Measurements from ENCODE around the gene C12orf57.

C12orf57 gene

DNA sequence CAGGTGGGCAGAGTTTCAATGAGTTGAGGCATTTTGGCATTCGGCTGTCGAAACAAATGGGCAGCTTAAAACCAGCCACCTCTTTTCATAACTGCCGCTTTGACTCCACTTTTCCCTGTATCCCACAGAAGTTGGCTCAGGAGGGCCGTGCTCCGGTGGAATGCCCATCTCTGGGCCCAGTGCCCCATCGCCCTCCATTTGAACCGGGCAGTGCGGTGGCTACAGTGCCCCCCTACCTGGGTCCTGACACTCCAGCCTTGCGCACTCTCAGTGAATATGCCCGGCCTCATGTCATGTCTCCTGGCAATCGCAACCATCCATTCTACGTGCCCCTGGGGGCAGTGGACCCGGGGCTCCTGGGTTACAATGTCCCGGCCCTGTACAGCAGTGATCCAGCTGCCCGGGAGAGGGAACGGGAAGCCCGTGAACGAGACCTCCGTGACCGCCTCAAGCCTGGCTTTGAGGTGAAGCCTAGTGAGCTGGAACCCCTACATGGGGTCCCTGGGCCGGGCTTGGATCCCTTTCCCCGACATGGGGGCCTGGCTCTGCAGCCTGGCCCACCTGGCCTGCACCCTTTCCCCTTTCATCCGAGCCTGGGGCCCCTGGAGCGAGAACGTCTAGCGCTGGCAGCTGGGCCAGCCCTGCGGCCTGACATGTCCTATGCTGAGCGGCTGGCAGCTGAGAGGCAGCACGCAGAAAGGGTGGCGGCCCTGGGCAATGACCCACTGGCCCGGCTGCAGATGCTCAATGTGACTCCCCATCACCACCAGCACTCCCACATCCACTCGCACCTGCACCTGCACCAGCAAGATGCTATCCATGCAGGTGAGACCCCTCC lies 5.2 kb upstream of the C12orf57 start:
- no peak for DNase-seq

DNA sequence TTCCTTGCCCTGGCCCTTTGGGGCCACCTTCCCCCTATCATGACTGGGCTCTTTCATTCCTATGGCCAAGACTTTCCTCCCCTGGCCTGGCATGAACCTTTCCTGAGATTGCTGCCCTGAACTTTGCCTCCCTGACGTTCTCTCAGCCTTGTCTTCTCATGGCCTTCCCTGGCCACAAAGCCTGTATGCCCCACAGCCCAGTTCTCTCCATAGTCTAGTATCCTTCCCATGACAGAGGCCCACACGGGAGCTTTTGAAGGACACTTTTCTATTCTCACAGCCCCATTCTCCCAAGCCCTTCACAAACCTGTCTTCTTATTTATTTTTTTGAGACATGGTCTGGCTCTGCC lies 4.7 kb upstream of the C12orf57 start:
- no peak for DNase-seq

DNA sequence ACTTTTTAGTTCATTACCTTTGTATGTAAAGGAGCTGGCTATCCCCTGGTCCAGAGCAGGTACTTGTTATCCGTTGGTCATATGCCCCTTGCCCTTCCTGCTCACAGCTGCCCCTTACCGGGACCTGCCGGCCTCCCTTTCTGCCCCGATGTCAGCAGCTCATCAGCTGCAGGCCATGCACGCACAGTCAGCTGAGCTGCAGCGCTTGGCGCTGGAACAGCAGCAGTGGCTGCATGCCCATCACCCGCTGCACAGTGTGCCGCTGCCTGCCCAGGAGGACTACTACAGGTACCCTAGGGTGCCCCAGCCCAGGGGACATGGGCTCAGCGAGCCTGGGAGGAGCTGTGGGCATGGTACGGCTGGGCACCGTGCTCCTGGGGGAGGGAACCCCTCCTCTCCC lies 2.6 kb upstream of the C12orf57 start:
- DNase-seq: no peak

DNA sequence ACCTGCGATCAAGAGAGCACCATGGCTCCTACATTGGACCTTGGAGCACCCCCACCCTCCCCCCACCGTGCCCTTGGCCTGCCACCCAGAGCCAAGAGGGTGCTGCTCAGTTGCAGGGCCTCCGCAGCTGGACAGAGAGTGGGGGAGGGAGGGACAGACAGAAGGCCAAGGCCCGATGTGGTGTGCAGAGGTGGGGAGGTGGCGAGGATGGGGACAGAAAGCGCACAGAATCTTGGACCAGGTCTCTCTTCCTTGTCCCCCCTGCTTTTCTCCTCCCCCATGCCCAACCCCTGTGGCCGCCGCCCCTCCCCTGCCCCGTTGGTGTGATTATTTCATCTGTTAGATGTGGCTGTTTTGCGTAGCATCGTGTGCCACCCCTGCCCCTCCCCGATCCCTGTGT lies 2.0 kb upstream of the C12orf57 start:
- DNase-seq: no peak

DNA sequence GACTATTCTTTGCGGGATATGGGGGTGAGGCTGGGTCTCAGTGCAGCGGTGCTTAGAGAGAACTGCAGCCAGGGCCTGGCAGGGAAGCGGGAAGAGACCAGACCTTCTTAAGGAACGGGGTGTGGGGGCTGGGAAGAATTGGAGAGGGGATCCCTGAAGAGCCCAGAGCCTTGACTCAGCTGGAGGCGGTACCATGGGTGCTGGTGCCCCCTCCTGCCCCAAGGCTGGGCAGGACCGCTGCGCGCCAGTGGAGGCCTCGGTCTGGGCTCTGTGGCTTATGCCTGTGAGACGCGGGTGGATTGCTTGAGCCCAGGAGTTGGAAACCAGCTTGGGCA lies 1.5 kb upstream of the C12orf57 start:
- DNase-seq: no peak

DNA sequence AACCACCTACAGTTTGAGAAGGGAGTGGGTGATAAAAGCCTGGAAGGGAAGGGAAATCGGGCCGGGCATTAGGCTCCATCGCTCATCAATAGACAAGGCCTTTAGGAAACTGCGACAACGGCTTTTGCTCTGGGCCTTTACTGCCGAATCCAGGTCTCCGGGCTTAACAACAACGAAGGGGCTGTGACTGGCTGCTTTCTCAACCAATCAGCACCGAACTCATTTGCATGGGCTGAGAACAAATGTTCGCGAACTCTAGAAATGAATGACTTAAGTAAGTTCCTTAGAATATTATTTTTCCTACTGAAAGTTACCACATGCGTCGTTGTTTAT lies 467 bp upstream of the C12orf57 start:
- DNase-seq: peak; percentile 99

DNA sequence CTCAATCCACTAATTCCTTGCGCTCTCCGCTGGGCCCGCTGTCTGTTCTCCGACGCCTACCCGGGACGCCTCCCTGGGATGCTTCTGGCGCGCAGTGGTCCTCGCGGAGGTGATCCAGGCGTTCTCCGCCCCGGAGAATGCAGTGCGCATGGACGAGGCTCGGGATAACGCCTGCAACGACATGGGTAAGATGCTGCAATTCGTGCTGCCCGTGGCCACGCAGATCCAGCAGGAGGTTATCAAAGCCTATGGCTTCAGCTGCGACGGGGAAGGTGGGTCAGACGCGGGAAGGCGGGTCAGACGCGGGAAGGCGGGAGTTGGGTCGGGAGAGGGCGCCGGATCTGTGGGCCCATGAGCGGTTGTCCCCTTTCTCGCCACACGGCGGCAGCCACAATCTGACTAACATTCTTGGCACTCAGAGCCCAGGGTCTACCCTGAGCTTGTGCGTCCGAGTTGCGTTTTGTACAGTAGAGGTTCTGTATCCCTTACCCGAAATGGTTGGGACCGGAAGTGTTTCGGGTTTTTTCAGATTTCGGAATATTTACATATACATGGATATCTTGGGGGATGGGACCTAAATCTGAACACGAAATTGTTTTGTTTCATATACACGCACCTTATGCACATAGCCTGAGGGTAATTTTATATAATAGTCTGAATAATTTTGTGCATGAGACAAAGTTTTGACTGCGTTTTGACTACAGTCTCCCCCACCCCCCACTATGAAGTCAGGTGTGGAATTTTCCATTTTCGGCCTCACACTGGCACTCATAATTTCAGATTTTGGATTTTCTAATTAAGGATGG lies 762 bp downstream of the C12orf57 start:
- peak; percentile 97 for DNase-seq

DNA sequence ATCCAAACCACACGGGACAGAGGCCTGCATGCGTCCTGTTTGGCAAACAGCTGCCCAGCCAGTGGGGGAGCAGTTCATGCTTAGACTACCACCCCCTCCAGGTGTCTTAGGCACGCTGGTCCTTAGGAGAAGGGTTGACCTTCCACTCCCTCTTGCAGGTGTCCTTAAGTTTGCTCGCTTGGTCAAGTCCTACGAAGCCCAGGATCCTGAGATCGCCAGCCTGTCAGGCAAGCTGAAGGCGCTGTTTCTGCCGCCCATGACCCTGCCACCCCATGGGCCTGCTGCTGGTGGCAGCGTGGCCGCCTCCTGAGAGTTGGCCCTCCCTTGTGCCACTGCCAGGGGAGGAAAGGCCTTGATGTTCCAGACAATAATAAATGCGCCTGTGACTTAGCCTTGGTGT lies 1.8 kb downstream of the C12orf57 start:
- no peak for DNase-seq

DNA sequence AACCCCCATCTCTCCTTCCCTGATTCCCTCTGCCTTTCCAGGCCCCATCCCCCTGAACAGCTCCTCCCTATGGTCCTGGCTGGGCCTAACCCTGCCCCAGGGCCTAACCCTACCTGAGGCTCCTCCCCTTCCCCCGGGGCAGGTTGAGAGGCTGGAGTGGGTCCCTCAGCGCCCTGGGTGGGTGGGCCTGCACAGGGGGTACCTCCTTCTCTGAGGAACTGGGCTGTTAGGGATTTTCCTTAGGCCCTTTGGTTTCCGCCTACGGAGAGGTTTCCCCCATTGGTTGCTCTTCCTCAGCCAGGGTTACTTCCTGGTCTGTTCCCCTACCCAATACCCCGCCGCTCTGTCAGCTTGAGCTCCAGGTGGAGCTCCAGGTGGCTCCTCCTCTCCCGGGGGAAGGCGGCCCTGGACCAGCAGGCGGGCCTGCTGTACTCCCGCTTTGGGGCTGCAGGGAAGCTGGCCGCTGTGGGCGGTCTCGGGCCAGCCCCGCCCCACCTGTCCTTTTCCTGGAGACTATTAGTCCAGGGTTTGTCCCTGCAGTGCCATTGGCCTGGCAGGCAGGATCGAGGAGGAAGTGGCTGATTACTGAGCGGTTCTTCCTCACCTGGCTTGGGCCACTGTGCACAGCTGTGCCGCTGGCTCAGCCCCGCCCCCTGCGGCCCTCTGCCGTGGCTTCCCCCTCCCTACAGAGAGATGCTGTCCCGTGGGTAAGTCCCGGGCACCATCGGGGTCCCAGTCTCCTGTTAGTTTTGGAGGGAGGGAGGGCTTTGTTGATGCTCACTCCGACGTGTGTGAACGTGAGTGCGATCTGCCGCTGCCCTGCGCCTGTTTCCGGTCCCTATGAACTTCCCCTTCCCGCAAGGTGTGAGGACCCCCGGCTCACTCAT lies 2.5 kb downstream of the C12orf57 start:
- no peak for DNase-seq

DNA sequence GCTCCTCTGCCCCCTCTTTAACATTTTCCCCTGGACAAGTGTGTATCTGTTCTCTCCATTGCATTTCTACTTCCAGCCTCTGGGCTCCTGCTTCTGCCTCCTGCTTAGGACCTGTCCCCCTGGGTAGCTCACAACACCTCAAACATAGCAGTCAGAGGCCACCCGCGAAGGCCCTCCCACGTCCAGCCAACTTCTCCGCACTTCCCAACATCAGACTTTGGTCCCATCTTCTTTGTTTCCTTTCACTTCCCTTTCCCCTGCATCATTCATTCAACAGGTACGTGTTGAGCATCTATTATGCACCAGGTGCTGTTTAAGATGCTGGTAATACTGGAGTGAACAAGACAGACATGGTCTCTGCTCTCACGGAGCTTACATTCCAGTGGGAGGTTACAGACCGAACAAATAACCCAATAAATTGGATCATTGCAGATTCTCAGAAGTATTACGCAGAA lies 3.1 kb downstream of the C12orf57 start:
- DNase-seq: no peak

DNA sequence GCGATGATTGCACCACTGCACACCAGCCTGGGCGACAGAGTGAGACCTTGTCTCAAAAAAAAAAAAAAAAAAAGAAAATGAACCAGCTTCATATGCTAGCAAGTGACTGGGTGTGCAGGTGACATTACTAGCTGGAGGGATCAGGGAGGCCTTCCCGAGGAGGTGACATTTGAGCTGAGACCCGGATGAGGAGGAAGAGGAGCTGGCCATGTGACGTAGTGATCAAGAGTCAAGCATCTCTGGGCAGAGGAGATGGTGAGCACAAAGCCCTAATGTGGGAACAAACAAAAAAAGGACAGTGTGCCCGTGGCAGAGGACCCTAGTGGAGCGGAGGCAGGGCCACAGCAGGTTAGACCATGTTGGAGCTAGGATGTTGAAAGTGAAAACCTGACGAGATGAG lies 3.8 kb downstream of the C12orf57 start:
- DNase-seq: no peak

DNA sequence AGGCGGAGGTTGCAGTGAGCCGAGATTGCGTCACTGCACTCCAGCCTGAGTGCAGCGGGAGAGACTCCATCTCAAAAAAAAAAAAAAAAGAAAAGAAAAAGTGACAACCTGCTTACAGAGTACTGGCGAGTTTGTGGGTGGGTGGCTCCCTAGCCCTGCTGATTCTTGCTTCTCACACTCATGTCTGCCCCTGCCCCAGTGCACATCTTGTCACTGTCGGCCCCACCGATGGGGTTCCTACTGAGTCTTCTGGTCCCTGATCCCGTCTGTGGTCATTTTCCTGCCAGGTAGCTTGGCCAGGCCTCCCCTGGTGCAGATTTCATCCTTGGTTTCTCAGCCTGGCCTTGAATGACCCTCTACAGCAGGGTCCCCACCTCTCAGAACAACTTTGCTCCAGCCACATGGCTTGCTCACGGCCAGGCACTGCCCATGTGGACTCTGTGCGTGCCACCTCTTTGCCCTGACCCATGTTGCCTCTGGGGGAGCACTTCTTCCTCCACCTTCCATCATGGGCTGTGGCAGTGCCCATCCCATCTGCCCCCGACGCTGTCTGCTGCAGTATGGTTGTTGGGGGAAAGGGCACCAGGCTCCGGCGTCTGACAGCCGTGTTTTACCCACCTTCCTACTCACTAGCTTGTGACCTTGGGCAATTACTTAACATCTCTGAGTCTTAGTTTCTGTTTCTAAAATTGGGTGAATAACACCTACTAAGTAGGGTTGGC lies 5.2 kb downstream of the C12orf57 start:
- no peak for DNase-seq

DNA sequence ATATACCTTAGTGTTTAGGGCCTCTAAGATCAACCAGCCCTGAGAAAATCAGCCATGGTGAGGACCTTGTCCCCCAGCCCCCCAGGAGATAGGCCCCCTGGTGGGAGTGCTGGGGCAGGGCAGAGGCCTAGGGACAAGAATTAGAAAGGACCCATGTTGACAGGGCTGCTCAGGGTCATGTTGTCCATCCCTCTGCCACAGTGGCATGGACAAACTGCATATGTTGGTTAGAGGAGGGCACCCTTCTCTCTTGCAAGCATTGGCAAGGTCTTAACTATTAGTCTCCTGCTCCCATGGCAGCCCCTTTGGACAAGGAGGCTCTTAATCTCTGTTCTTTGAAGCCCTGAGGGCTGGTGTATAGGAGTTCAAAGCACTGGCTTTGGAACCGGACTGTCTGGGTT lies 6.6 kb downstream of the C12orf57 start:
- DNase-seq: no peak

DNA sequence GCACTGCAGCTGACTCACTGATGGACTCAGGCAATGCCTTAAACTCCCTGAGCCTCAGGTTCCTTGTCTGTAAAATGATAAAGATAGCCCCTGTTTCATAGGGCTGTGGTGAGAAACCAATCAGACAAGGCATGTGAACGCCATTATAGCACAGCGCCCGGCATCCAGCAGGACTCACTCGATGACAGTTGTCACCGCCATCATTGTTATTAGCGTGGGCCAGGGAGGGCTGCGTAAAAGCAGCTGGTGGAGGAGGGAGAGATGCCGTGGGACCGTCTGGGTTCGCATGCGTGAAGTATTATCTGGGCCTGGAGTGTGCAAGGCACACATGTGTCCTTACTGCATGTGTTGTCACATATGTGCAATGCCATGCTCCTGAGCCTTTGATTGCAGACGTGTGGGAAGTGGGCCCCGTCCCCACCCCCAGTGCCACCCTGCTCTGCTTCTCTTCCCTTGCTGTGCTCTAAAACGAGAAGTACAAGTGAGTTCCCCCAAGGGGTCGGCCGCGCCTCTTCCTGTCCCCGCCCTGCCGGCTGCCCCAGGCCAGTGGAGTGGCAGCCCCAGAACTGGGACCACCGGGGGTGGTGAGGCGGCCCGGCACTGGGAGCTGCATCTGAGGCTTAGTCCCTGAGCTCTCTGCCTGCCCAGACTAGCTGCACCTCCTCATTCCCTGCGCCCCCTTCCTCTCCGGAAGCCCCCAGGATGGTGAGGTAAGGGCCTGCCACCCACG lies 7.2 kb downstream of the C12orf57 start, which contains the start of gene PTPN6:
Gene PTPN6, plus strand, starts transcription at position 546 of the 730 bp plus-strand sequence. Its CDS starts 157 bp downstream, at position 703.
- DNase-seq: no peak

DNA sequence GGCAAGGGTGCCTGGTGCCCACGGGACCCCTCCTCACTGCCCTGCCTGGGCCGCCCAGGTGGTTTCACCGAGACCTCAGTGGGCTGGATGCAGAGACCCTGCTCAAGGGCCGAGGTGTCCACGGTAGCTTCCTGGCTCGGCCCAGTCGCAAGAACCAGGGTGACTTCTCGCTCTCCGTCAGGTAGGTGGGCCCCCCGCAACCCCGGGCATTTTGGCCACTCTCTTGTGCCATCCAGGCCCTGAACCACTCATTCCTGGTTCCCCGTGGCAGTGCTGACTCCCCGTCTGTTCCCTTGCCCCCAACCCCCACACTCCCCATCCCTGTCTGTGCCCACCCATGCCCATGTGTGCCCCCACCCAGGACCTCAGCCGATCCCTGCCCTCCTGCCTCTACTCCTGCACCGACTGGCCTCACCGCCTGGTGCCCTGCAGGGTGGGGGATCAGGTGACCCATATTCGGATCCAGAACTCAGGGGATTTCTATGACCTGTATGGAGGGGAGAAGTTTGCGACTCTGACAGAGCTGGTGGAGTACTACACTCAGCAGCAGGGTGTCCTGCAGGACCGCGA lies 7.8 kb downstream of the C12orf57 start:
- no peak for DNase-seq

DNA sequence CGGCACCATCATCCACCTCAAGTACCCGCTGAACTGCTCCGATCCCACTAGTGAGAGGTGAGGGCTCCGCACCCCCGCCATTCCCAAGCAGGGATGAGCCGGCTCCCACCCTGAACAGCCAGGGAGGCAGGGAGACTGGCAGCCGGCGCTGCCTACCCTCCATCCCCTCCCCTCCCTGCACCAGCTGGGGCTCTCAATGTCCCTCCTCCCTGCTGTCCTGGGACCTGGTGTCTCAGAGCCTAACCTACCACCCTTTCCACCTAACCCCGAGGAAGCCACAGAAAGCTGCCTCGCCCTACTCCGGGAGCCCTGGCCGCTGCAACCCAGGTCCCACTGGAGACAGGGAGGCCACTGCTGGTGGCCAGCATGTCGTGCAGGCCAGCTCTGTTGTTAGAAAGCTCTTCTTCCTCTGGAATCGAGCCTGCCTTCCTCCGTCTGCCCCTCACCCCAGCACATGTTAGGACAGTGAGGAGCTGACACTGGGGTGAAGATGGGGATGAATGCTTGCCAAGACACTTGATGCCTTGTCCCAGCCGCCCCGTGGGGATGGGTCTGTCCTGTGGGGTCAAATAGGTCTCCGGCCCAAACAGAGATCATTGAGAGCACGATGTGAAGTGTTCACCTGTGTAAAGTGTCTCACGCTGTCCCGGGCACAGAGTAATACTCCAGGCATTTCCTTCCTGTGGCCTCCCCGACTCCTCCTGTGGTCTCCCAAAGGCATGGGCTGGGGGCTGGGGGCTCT lies 8.5 kb downstream of the C12orf57 start:
- no peak for DNase-seq

DNA sequence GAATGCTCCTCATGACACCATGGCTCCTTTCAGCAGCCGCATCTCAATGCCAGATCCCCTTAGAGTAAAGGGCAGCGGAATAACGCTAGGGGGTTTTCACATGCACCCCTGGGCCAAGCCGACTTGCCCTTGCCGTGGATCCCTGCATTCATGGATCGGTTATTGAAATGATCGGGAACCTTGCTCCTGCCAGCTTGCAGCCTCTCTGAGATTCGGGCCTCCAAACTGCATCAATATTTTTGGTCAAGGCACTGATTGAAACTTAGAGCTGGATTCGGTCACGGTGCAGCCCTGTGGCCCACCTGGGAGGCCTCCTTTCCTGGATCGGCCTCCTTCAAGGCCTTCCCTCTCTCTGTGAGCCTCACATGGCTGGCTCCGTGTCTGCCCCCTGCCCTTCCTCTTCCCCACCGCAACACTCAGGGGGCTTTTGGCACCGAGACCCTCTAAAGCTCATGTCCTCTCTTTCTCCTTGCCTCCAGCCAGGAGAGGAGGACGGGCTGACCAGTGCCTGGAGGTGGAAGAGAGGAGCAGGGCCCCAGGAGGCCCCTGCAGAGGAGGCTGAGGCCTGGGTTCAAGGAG lies 9.1 kb downstream of the C12orf57 start:
- no peak for DNase-seq

DNA sequence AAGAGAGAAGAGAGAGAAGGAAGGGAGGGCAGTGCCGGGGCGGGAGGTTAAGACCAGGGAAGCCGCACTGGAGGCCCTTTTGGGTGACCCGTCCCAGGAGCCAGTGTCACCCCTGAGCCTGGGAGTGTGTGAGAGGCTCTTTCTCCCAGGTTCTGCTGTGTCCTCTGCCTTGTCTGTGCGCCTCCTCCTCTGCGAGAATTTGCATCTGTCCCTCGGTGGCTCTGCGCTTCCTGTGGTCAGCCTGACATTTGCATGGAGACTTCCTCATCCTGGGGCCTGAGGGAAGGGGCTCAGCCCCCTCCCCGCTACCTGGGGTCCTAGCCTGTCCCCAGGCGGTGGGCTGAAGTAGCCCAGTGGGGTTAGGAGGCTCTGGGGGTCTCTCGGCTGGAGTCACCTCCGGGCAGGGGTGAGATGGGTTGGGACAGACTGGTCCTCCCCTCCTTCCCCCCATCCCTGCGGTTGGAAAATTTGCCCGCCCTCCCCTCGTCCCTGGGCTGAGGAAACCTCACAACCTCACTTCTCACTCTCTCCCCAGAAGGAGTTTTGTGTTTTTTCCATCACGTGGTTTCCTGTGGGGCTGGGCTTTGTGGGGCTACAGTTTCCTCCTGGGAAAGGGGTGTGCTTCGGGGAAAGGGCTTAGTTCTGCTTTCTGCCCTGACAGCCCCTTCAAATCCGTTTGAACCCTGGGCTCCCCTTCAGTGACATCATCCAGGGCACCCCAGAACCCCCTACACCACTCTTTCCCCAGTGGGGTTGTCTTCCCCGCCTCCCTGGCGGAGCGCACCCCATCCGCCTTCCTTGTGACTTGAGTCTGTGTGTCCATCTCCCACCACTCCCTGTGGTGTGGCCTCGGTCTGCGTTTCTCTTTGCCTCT lies 9.9 kb downstream of the C12orf57 start:
- no peak for DNase-seq

DNA sequence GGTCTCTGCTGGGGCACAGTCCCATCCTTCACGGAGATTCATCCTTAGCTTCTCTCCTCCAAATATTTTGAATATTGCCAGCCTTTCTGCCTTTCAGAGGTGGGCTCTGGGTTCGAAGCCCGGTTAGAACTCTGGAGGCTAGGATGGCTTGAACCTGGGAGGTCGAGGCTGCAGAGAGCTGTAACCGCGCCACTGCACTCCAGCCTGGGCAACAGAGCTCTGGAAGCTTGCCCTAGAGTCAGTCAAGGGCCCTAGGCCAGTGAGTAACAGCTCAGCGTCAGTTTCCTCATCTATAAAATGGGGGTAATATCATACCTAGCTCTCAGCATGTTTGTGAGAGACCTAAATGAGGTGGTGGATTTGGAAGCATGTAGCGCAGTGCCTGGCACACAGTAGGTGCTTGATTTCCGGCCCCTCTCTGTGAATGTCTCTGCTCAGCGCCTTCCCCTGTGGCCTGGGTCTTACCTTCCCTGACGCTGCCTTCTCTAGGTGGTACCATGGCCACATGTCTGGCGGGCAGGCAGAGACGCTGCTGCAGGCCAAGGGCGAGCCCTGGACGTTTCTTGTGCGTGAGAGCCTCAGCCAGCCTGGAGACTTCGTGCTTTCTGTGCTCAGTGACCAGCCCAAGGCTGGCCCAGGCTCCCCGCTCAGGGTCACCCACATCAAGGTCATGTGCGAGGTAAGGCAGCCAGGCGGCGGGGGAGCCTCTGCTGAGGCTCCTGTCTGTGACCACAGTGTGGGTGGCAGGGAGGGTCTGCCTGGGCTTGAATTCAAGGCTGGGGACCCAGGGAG lies 10.7 kb downstream of the C12orf57 start:
- no peak for DNase-seq

Measured in NCI-H1694 treated with DMSO at 0.1 percent for 48 hours (cell line).